HS-27A (cell line): ENCODE results near the gene PDE4D.
"Not testable (repeated sequence)": the region's sequence is repeated elsewhere in the genome, so short reads cannot be mapped to it uniquely, and the experiment has no call there.

Source experiments
- DNase-seq: peaks from one replicate; pipeline ENCODE4 v3.0.0-alpha.2; 2012; ENCODE audit warnings: low read depth, missing footprints

The PDE4D gene

GRCh38 chr5:59607138-59607765, 286.3 kb downstream of the PDE4D start:
- DNase-seq, result no peak

GRCh38 chr5:59605915-59606314, 287.6 kb downstream of the PDE4D start:
- no peak for DNase-seq

GRCh38 chr5:59604111-59604510, 289.4 kb downstream of the PDE4D start:
- no peak for DNase-seq

GRCh38 chr5:59600998-59601397, 292.5 kb downstream of the PDE4D start:
- DNase-seq, result no peak

GRCh38 chr5:59600153-59600552, 293.4 kb downstream of the PDE4D start:
- no peak for DNase-seq

GRCh38 chr5:59599729-59600128, 293.8 kb downstream of the PDE4D start:
- no peak for DNase-seq

- no peak for DNase-seq
These were observed 295.0 kb downstream of the PDE4D start for GRCh38 chr5:59598547-59598874.

- DNase-seq, result no peak
These were observed 295.6 kb downstream of the PDE4D start for GRCh38 chr5:59597690-59598546.

GRCh38 chr5:59596586-59597350, 296.8 kb downstream of the PDE4D start:
- DNase-seq, result no peak

- not testable (repeated sequence) for DNase-seq
These were observed 299.4 kb downstream of the PDE4D start for GRCh38 chr5:59594118-59594517.

GRCh38 chr5:59593439-59594007, 300.0 kb downstream of the PDE4D start:
- no peak for DNase-seq

GRCh38 chr5:59592101-59592500, 301.4 kb downstream of the PDE4D start:
- DNase-seq, result no peak

- no peak for DNase-seq
These were observed 302.4 kb downstream of the PDE4D start for GRCh38 chr5:59591162-59591561.

- no peak for DNase-seq
These were observed 304.6 kb downstream of the PDE4D start for GRCh38 chr5:59588922-59589321.

GRCh38 chr5:59587489-59588337, 305.8 kb downstream of the PDE4D start:
- no peak for DNase-seq

GRCh38 chr5:59586841-59587240, 306.7 kb downstream of the PDE4D start:
- DNase-seq, result no peak

- no peak for DNase-seq
These were observed 308.4 kb downstream of the PDE4D start for GRCh38 chr5:59584858-59585846.

GRCh38 chr5:59583810-59584562, 309.5 kb downstream of the PDE4D start:
- DNase-seq, result no peak

GRCh38 chr5:59583151-59583809, 310.2 kb downstream of the PDE4D start:
- DNase-seq, result no peak
